ENCODE results near the gene HTR3A. TPM values are rescaled to one million over a fixed set of nuclear protein-coding genes. Genes with fewer than 3 reads are reported as not detected.

Gene HTR3A
- total RNA-seq, 2 donors from 2014 or later, result not detected

GRCh38 chr11:113952070-113952469 lies 22.8 kb upstream of the HTR3A start:
- Mint-ChIP-seq H3K4me3 (no peak overlapping the region), H3K4me1 (ENCODE audit: low read depth) (no peaks in the 10 kb centered on the region), H3K27me3 (ENCODE audit: low read depth) (peaks cover 27% of the 10 kb centered on the region), H3K9me3 (no peaks in the 10 kb centered on the region), H3K36me3 (ENCODE audit: insufficient read depth in 2 of 2) (no peaks in the 10 kb centered on the region), H3K27ac (no peak overlapping the region)
- ATAC-seq (replicated peaks in 1 of 2) (no peak), DNase-seq (no peak)

- Mint-ChIP-seq H3K9me3 (no peaks in the 10 kb centered on the region), H3K36me3 (ENCODE audit: insufficient read depth in 2 of 2) (no peaks in the 10 kb centered on the region), H3K4me1 (ENCODE audit: low read depth) (no peaks in the 10 kb centered on the region), H3K4me3 (no peak overlapping the region), H3K27ac (no peak overlapping the region), H3K27me3 (ENCODE audit: low read depth) (peaks cover 27% of the 10 kb centered on the region)
- DNase-seq (no peak), ATAC-seq (replicated peaks in 1 of 2) (no peak)
Observed at GRCh38 chr11:113952588-113952987, 22.3 kb upstream of the HTR3A start.

- Mint-ChIP-seq H3K27me3 (ENCODE audit: low read depth) (peaks cover 33% of the 10 kb centered on the region), H3K27ac (no peak overlapping the region), H3K4me1 (ENCODE audit: low read depth) (no peaks in the 10 kb centered on the region), H3K4me3 (no peak overlapping the region), H3K9me3 (no peaks in the 10 kb centered on the region), H3K36me3 (ENCODE audit: insufficient read depth in 2 of 2) (no peaks in the 10 kb centered on the region)
- DNase-seq, result no peak
- no peak for ATAC-seq (replicated peaks in 1 of 2)
Observed at GRCh38 chr11:113954235-113954634, 20.7 kb upstream of the HTR3A start.

- Mint-ChIP-seq H3K9me3 (no peaks in the 10 kb centered on the region), H3K27me3 (ENCODE audit: low read depth) (peaks cover 26% of the 10 kb centered on the region), H3K4me1 (ENCODE audit: low read depth) (no peaks in the 10 kb centered on the region), H3K27ac (no peak overlapping the region), H3K4me3 (no peak overlapping the region), H3K36me3 (ENCODE audit: insufficient read depth in 2 of 2) (no peaks in the 10 kb centered on the region)
- no peak for ATAC-seq (replicated peaks in 1 of 2)
- DNase-seq, result no peak
Observed at GRCh38 chr11:113956986-113957385, 17.9 kb upstream of the HTR3A start.

DNA sequence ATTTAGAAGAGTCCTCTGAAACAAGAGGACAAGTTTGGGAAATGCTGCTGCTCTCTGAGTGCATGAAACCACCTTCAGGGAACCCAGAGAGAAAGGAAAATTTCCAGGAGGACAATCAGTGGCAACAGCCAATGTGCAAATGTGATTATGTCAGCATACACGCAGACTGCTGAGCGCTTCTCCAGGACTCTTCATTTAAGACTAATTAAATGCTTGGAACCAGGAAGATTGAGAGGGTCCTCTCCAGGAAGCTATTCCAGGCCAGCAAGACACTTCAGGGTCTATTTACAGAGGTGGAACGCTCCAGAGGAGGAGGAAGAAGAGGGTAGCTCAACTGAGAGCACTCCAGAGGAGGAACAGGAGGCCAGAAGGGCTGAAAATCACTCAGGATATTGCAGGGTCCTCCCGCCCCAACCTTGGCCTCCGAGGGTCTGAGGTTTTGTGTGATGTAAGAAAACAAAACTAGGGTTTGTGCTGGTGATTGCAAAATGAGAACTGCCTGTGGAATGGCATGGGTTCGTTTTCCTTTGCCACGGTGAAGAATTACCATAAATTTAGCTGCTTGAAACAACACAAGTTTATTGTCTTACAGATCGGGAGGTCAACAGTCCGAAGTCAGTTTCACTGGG lies 14.1 kb upstream of the HTR3A start:
- no peaks in the 10 kb centered on the region for H3K36me3 Mint-ChIP-seq (ENCODE audit: insufficient read depth in 2 of 2)
- no peak overlapping the region for H3K4me3 Mint-ChIP-seq
- no peak for DNase-seq
- H3K9me3 Mint-ChIP-seq, result no peaks in the 10 kb centered on the region
- H3K27ac Mint-ChIP-seq, result no peak overlapping the region
- H3K27me3 Mint-ChIP-seq (ENCODE audit: low read depth), result peaks cover 6% of the 10 kb centered on the region
- no peaks in the 10 kb centered on the region for H3K4me1 Mint-ChIP-seq (ENCODE audit: low read depth)
- ATAC-seq (replicated peaks in 1 of 2), result no peak

DNA sequence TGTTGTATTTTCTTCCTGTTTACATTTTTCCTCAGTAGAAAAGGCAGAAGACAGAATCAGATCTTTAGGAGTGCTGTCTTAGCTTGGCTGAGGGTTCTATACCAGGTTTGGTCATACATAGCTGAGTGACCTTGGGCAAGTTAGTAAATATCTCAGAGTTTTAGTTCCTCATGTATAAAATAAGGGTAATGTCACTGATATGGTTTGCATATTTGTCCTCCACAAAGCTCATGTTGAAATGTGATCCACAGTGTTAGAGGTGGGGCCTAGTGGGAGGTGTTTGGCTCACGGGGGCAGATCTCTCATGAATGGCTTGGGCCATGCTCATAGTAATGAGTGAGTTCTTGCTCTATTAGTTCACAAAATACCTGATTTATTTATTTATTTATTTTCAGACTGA lies 7.5 kb upstream of the HTR3A start:
- H3K36me3 Mint-ChIP-seq (ENCODE audit: insufficient read depth in 2 of 2), result no peaks in the 10 kb centered on the region

DNA sequence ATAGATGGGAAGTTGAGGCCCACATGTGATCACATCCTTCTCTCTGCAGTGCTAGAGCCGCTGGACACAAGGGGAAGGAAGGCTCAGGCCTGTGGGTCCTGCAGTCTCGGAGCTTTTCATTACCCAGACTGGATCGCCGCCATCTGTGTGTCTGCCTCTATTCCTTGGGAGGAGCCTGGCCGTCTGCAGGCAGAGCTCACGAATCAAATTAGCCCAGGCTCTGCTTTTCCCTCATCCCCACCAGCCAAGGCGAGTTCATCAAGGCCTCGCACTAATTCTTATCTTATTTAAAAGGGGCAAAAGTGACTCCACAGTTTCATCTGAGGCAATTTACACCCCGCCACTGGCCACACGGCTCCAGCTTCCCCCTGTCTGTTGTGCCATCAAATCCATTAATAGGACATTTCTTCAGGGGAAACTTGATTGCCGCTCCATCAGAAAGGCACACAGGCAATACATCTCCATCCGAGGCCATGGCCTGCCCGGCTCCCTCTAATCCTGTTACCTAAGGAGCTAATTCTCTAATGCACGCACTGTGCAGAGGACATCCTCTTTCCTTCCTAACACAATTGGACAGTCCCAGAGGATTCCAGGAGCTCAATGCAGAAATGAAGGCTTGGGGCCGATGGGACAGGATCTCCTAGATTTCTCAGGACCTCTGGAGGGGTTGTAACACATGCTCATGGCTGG lies 3.3 kb upstream of the HTR3A start:
- no peak for ATAC-seq (replicated peaks in 1 of 2)
- no peak overlapping the region for H3K4me3 Mint-ChIP-seq
- no peaks in the 10 kb centered on the region for H3K9me3 Mint-ChIP-seq
- no peaks in the 10 kb centered on the region for H3K36me3 Mint-ChIP-seq (ENCODE audit: insufficient read depth in 2 of 2)
- no peaks in the 10 kb centered on the region for H3K27me3 Mint-ChIP-seq (ENCODE audit: low read depth)
- no peak overlapping the region for H3K27ac Mint-ChIP-seq
- H3K4me1 Mint-ChIP-seq (ENCODE audit: low read depth), result no peaks in the 10 kb centered on the region
- DNase-seq, result no peak

More for the DNA sequence above, 7.5 kb upstream of the HTR3A start:
- no peak overlapping the region for H3K27ac Mint-ChIP-seq
- no peaks in the 10 kb centered on the region for H3K9me3 Mint-ChIP-seq
- H3K4me3 Mint-ChIP-seq, result no peak overlapping the region
- H3K4me1 Mint-ChIP-seq (ENCODE audit: low read depth), result no peaks in the 10 kb centered on the region
- no peak for ATAC-seq (replicated peaks in 1 of 2)
- no peaks in the 10 kb centered on the region for H3K27me3 Mint-ChIP-seq (ENCODE audit: low read depth)
- DNase-seq, result no peak

DNA sequence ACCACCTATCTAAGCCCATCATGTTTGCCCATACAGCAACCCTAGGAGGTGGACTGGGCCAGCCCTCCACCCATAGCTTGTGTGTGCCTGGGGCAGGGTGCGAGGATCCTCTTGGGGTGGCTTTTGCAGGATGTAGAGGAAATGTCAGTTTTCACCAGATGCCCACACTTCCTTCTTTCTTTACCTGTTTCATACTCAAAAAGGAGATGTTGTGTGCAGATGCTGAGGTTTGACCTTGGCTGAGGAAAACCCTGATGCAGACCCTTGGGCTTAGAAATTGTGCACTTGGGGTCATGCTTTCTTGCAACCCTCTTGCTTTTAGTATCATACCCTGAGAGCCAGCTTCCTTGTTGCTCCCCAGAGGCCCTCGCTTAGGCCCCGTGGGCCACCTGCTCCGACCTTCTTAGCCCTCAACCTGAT lies 2.2 kb downstream of the HTR3A start:
- H3K4me1 Mint-ChIP-seq (ENCODE audit: low read depth), result no peaks in the 10 kb centered on the region
- DNase-seq, result no peak
- no peak for ATAC-seq (replicated peaks in 1 of 2)
- H3K27ac Mint-ChIP-seq, result no peak overlapping the region
- H3K36me3 Mint-ChIP-seq (ENCODE audit: insufficient read depth in 2 of 2), result no peaks in the 10 kb centered on the region
- H3K27me3 Mint-ChIP-seq (ENCODE audit: low read depth), result no peaks in the 10 kb centered on the region
- H3K9me3 Mint-ChIP-seq, result no peaks in the 10 kb centered on the region
- no peak overlapping the region for H3K4me3 Mint-ChIP-seq

DNA sequence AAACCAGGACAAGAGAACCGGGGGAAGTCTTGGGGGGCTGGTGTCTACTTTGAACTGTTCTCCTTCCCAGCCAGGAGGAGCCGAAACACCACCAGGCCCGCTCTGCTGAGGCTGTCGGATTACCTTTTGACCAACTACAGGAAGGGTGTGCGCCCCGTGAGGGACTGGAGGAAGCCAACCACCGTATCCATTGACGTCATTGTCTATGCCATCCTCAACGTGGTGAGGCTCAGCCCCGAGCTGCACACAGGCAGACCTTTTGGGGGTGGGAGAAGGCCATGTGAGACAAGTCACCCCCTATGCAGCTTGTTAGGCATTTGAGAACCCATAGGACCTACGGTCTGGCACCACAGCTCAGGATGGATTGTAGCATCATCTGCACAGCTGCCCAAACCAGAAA lies 2.8 kb downstream of the HTR3A start:
- no peak for ATAC-seq (replicated peaks in 1 of 2)

GRCh38 chr11:113979431-113979830 lies 4.5 kb downstream of the HTR3A start:
- no peaks in the 10 kb centered on the region for H3K4me1 Mint-ChIP-seq (ENCODE audit: low read depth)

More for the DNA sequence above, 2.8 kb downstream of the HTR3A start:
- H3K4me3 Mint-ChIP-seq, result no peak overlapping the region
- no peak for DNase-seq
- no peaks in the 10 kb centered on the region for H3K9me3 Mint-ChIP-seq
- H3K36me3 Mint-ChIP-seq (ENCODE audit: insufficient read depth in 2 of 2), result no peaks in the 10 kb centered on the region
- H3K27ac Mint-ChIP-seq, result no peak overlapping the region
- H3K27me3 Mint-ChIP-seq (ENCODE audit: low read depth), result no peaks in the 10 kb centered on the region
- no peaks in the 10 kb centered on the region for H3K4me1 Mint-ChIP-seq (ENCODE audit: low read depth)

DNA sequence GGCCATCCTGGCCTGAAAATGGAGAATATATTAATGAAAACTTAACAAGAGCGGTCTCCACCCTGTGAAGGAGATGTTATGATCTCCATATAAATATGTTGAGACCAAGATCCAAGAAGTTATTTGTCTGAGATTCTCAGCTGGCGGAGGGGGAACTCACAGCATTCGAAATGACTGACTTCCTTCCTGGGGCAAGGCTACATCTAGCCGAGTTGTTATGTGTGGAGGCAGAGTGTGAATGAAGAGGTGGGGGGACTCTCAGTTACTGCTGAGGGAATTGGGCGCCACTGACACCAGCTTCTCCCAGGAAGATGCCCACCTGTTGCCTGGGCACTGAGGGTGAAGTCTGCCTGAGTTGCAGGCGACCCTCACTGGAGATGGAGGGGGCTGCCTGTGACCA lies 5.9 kb downstream of the HTR3A start:
- H3K4me1 Mint-ChIP-seq (ENCODE audit: low read depth), result no peaks in the 10 kb centered on the region
- H3K36me3 Mint-ChIP-seq (ENCODE audit: insufficient read depth in 2 of 2), result no peaks in the 10 kb centered on the region
- no peaks in the 10 kb centered on the region for H3K9me3 Mint-ChIP-seq
- no peaks in the 10 kb centered on the region for H3K27me3 Mint-ChIP-seq (ENCODE audit: low read depth)
- no peak overlapping the region for H3K4me3 Mint-ChIP-seq
- DNase-seq (no peak), ATAC-seq (replicated peaks in 1 of 2) (no peak)
- H3K27ac Mint-ChIP-seq, result no peak overlapping the region

More at GRCh38 chr11:113979431-113979830, 4.5 kb downstream of the HTR3A start:
- DNase-seq (no peak), ATAC-seq (replicated peaks in 1 of 2) (no peak)
- Mint-ChIP-seq H3K9me3 (no peaks in the 10 kb centered on the region), H3K27ac (no peak overlapping the region), H3K4me3 (no peak overlapping the region), H3K27me3 (ENCODE audit: low read depth) (no peaks in the 10 kb centered on the region), H3K36me3 (ENCODE audit: insufficient read depth in 2 of 2) (no peaks in the 10 kb centered on the region)

DNA sequence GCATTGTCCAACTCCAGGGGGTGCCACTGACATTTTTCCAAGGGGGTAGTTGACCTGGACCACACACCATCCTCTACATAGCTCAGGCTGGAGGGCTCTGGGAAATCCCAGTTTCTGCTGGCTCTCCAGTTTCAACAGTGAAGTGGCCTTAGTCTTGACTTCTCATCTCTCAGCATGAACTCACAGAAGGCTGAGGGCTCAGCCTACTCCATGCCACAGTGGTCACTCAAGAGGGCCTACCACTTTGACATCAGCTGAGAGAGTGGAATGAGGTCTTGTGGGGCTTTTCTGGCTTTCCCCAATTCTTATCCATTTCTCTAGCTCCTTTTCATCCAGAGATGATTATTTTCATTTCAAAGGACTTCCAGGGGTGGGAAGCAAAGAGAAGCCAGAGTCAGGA lies 7.4 kb downstream of the HTR3A start:
- no peaks in the 10 kb centered on the region for H3K9me3 Mint-ChIP-seq
- no peak overlapping the region for H3K27ac Mint-ChIP-seq
- no peaks in the 10 kb centered on the region for H3K36me3 Mint-ChIP-seq (ENCODE audit: insufficient read depth in 2 of 2)
- no peaks in the 10 kb centered on the region for H3K4me1 Mint-ChIP-seq (ENCODE audit: low read depth)
- no peaks in the 10 kb centered on the region for H3K27me3 Mint-ChIP-seq (ENCODE audit: low read depth)
- no peak overlapping the region for H3K4me3 Mint-ChIP-seq
- DNase-seq (no peak), ATAC-seq (replicated peaks in 1 of 2) (no peak)

- H3K36me3 Mint-ChIP-seq (ENCODE audit: insufficient read depth in 2 of 2), result no peaks in the 10 kb centered on the region
- no peak overlapping the region for H3K4me3 Mint-ChIP-seq
- H3K4me1 Mint-ChIP-seq (ENCODE audit: low read depth), result no peaks in the 10 kb centered on the region
- no peaks in the 10 kb centered on the region for H3K9me3 Mint-ChIP-seq
- no peak overlapping the region for H3K27ac Mint-ChIP-seq
- DNase-seq (no peak), ATAC-seq (replicated peaks in 1 of 2) (no peak)
- H3K27me3 Mint-ChIP-seq (ENCODE audit: low read depth), result no peaks in the 10 kb centered on the region
Observed at GRCh38 chr11:113984781-113985180, 9.9 kb downstream of the HTR3A start.

GRCh38 chr11:113985906-113986305 lies 11.0 kb downstream of the HTR3A start:
- Mint-ChIP-seq H3K36me3 (ENCODE audit: insufficient read depth in 2 of 2) (no peaks in the 10 kb centered on the region), H3K27ac (no peak overlapping the region), H3K27me3 (ENCODE audit: low read depth) (peaks cover 2% of the 10 kb centered on the region), H3K9me3 (no peaks in the 10 kb centered on the region), H3K4me1 (ENCODE audit: low read depth) (no peaks in the 10 kb centered on the region), H3K4me3 (no peak overlapping the region)
- DNase-seq (no peak), ATAC-seq (replicated peaks in 1 of 2) (no peak)

Data from activated T-cell treated with anti-CD3 and anti-CD28 coated beads, Interleukin-2, amount 50 U/mL, for 72 hours (primary cell).